Prostate gland (tissue), 2 donors: ENCODE data around the gene PDGFD. TPM values are rescaled to one million over a fixed set of nuclear protein-coding genes. Genes with fewer than 3 reads are reported as not detected.

Experiments used
- DNase-seq: peaks from one replicate; pipeline ENCODE4 v3.0.0-alpha.2; 2019; ENCODE audit warnings: low spot score
- H3K27ac ChIP-seq, 2 donors: fragments of 200-600 bp; sonication (generic); 2 replicates each; pipeline ENCODE4 v1.5.1; 2017 to 2019
- H3K27me3 ChIP-seq: fragments of 200-600 bp; sonication (generic); replicated peaks from 2 replicates; pipeline ENCODE4 v1.5.1; 2019; ENCODE audit not compliant: insufficient read depth
- H3K36me3 ChIP-seq, 2 donors: fragments of 200-600 bp; sonication (generic); 1 replicate in 1 of 2; 2 replicates in 1 of 2; pipeline versions ENCODE4 v1.5.1 to v1.8.1; 2017 to 2019
- H3K4me1 ChIP-seq: fragments of 200-600 bp; sonication (generic); replicated peaks from 2 replicates; pipeline ENCODE4 v1.5.1; 2019
- H3K4me3 ChIP-seq, 2 donors: fragments of 200-600 bp; sonication (generic); 2 replicates each; pipeline ENCODE4 v1.5.1; 2017 to 2019
- H3K9me3 ChIP-seq: fragments of 200-600 bp; sonication (generic); 2 replicates; pipeline ENCODE4 v1.5.1; 2017
- CTCF ChIP-seq, 4 experiments: fragments of 200-600 bp in 2 of 4; fragments of 450-650 bp in 2 of 4; sonication (generic) in 2 of 4; IDR thresholded peaks; 1 replicate in 3 of 4; 2 replicates in 1 of 4; pipeline ENCODE4 v1.5.1; 2016 to 2019; ENCODE audit warnings: antibody characterized with exemption in 4 of 4, mild to moderate bottlenecking in 2 of 4, moderate library complexity in 2 of 4
- POLR2A ChIP-seq: fragments of 450-650 bp; IDR thresholded peaks from one replicate; pipeline ENCODE4 v1.6.1; 2016; ENCODE audit warnings: antibody characterized with exemption, mild to moderate bottlenecking
- POLR2AphosphoS5 ChIP-seq: sonication (generic); formaldehyde crosslinking; IDR thresholded peaks from one replicate; pipeline ENCODE4 v1.6.1; 2017; ENCODE audit warnings: antibody characterized with exemption
- WGBS: methylation state at CpG from one replicate; pipeline ENCODE4 v1.1.5; 2018; 5-methylcytosine and 5-hydroxymethylcytosine counted together
- intact Hi-C: fragments of 100-400 bp; cut with DNase I; formaldehyde crosslinking; loops from one replicate; pipeline ENCODE4 v1.14.2; 2022
- total RNA-seq, 2 donors: library from RNA; depleted of rRNA; stranded (reverse); fragments of >200 nt; gene quantifications; one replicate each; pipeline ENCODE4 v1.1.0, GENCODE V29; 2016

PDGFD gene
- total RNA-seq, 2 donors from 2014 or later = 12.6 to 19.4 TPM

DNA sequence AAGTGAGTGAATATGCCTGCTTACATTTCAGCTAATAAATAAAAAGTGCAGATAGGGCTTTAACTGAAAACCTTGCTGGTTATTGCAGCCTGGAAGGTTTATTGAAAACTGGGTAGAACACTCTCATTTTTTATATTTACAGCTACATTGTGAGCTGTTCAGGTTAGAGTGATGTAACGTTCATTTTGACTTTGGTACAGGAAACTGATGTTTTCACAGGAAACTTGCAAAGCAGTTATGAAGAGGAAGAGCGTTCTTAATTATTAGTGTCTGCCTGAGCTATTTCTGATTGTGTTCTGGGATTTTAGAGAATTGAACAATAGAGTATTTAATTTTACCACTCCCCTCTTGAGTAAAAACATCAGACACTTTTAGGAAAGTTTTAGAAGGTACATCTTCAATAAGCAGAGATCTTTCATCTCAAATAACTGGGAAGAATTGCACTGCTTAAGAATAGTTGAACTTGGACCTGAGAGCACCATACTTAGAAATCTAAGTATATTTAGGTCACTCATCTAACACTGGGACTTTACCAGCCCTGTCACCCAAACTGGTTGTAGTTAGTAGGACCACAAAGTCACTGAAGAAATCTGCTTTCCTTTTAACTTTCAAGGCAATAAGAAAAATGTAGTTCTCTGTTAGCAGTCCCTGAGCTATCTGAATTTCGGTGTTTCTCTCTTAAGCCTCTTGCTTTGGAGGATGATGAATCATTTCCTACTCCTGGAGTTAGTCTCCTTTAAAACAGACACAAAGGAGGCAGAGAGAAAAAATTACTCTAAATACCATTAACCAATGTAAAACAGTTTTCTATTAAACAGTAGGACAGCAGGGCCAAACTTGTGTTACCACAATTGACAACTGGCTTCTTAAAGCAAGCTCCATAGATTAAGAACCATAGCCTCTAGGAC lies 256.1 kb downstream of the PDGFD start:
- WGBS = 46% methylated on average over 3 of the region's 3 CpGs
- Histone ChIP-seq H3K9me3 (no peaks in the 10 kb centered on the region), H3K27me3 (no peaks in the 10 kb centered on the region), H3K36me3 (no peaks in the 10 kb centered on the region), H3K4me1 (no peaks in the 10 kb centered on the region), H3K27ac (no peak overlapping the region), H3K4me3 (no peak overlapping the region)
- no peak for DNase-seq
- TF ChIP-seq POLR2A (no peak), CTCF (IDR thresholded peaks at IDR 0.05) (no peak), POLR2AphosphoS5 (no peak)
- intact Hi-C loops = no loop called here

GRCh38 chr11:103907136-103907535 lies 256.8 kb downstream of the PDGFD start:
- Histone ChIP-seq H3K4me1 (no peaks in the 10 kb centered on the region), H3K27me3 (no peaks in the 10 kb centered on the region), H3K36me3 (no peaks in the 10 kb centered on the region), H3K9me3 (no peaks in the 10 kb centered on the region), H3K27ac (no peak overlapping the region), H3K4me3 (no peak overlapping the region)
- TF ChIP-seq CTCF (IDR thresholded peaks at IDR 0.05) (no peak), POLR2AphosphoS5 (no peak), POLR2A (no peak)
- intact Hi-C loops = no loop called here
- WGBS = 32% methylated on average over 4 of the region's 4 CpGs
- no peak for DNase-seq

DNA sequence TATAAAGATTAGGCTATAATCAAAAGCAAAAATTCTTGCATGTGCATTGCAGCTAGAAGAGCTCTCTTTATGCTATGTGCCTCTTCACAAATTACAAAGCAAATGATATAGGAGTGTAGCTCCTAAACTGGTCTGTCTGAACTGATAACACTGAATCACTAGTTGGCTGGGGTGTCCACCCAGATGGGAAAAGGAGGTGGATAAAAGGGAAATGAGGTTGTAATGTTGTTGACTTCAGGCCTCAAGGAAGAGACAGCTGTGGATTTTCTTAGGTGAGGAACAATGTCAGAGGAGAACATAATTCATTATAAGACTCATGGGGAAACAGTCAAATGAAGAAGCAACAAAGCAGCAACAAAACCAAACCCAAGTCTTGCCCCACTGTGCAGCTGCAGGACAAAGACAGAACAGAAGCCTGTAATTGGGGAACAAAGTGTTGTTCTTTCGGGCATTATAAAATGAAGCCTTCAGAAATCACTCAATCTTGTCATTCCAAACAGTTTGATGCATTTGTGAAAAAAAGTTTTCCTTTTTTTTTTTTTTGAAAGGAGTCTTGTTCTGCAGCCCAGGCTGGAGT lies 257.6 kb downstream of the PDGFD start:
- intact Hi-C loops = no loop called here

DNA sequence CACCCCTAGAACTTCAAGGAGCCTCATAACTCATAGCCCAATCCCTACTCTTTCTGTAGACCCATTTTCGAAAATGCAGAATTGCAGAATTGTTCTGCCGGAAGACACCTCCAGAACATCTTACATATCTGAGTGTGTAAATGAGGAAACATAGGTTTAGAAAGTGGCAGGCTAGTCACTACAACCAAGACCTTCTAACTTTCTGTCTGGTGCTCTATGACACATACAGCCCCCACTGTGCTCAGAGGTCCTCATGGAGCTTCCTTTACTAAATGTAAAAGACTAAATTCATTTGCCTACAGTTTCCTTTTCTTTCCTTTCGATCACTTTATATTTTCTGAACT lies 259.7 kb downstream of the PDGFD start:
- H3K4me1 ChIP-seq = no peaks in the 10 kb centered on the region
- 65% methylated on average over 3 of the region's 3 CpGs for WGBS
- no peaks in the 10 kb centered on the region for H3K36me3 ChIP-seq
- intact Hi-C loops = no loop called here
- no peak for DNase-seq
- H3K9me3 ChIP-seq = no peaks in the 10 kb centered on the region
- H3K4me3 ChIP-seq = no peak overlapping the region
- no peak overlapping the region for H3K27ac ChIP-seq
- no peak for TF ChIP-seq CTCF (IDR thresholded peaks at IDR 0.05)
- TF ChIP-seq POLR2A = no peak
- no peak for TF ChIP-seq POLR2AphosphoS5
- H3K27me3 ChIP-seq = no peaks in the 10 kb centered on the region

More for the DNA sequence above, 257.6 kb downstream of the PDGFD start:
- Histone ChIP-seq H3K27me3 (no peaks in the 10 kb centered on the region), H3K27ac (no peak overlapping the region), H3K36me3 (no peaks in the 10 kb centered on the region), H3K9me3 (no peaks in the 10 kb centered on the region), H3K4me3 (no peak overlapping the region), H3K4me1 (no peaks in the 10 kb centered on the region)
- 71% methylated on average over 1 of the region's 1 CpG for WGBS
- TF ChIP-seq POLR2AphosphoS5 (no peak), CTCF (IDR thresholded peaks at IDR 0.05) (no peak), POLR2A (no peak)
- no peak for DNase-seq
